ENCODE results near the gene XRRA1.

Gene XRRA1

DNA sequence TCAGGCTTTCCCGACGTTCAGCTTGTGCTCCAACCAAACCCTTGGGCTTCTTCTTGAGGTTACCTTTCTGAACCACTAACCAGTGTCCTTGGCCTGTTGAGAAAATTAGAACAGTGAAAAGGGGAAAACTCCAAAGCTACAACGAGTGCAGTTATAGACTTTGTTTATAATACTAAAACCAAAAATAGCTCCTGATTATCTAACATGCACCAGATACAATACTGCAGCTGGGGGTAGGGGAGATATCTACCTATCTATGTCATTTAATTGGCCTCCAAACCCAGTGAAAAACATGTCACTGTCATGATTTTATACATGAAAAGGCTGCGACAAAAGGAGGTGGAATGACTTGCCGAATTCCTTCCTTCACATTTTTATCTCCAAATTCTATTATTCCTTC, 11.9 kb downstream of the XRRA1 start:
- Histone ChIP-seq H3K4me3 (ENCODE audit: low read depth, low read length) (no peak overlapping the region), H3K9me3 (ENCODE audit: severe bottlenecking) (no peaks in the 10 kb centered on the region), H3K36me3 (peaks cover 82% of the 10 kb centered on the region), H3K27me3 (ENCODE audit: insufficient read depth, low read depth, severe bottlenecking) (no peaks in the 10 kb centered on the region), H3K27ac (no peak overlapping the region)
- no peak for TF ChIP-seq CTCF (IDR thresholded peaks at IDR 0.05; ENCODE audit: low read depth, low read length)
- DNase-seq, result no peak

DNA sequence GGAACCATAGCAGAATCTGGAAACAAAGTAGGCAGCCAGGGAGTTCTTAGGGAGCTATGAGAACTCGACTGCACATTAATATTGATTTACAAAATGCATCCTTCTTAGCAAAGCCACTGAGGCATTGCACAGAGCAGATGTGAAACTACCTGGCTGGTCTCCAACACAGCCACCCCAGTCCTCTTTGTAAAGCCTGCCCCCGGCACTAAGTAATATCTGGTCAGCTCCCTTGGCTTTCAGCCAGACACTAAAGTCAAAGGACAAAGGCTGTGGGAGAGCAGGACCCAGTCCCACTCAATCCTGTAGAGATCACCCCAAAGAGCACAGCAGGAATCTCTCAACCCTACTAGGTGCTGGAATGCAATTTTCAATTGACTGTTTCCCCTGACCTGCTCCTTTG, 12.8 kb downstream of the XRRA1 start:
- no peak overlapping the region for H3K4me3 ChIP-seq (ENCODE audit: low read depth, low read length)
- H3K36me3 ChIP-seq, result peaks cover 89% of the 10 kb centered on the region
- no peaks in the 10 kb centered on the region for H3K27me3 ChIP-seq (ENCODE audit: insufficient read depth, low read depth, severe bottlenecking)
- no peak for TF ChIP-seq CTCF (IDR thresholded peaks at IDR 0.05; ENCODE audit: low read depth, low read length)
- DNase-seq, result no peak
- H3K27ac ChIP-seq, result no peak overlapping the region
- no peaks in the 10 kb centered on the region for H3K9me3 ChIP-seq (ENCODE audit: severe bottlenecking)

- peaks cover 81% of the 10 kb centered on the region for H3K36me3 ChIP-seq
- DNase-seq, result no peak
- no peak for TF ChIP-seq CTCF (IDR thresholded peaks at IDR 0.05; ENCODE audit: low read depth, low read length)
- H3K9me3 ChIP-seq (ENCODE audit: severe bottlenecking), result no peaks in the 10 kb centered on the region
- no peak overlapping the region for H3K4me3 ChIP-seq (ENCODE audit: low read depth, low read length)
- H3K27me3 ChIP-seq (ENCODE audit: insufficient read depth, low read depth, severe bottlenecking), result no peaks in the 10 kb centered on the region
- no peak overlapping the region for H3K27ac ChIP-seq
These were observed 13.6 kb downstream of the XRRA1 start for GRCh38 chr11:74935285-74935684.

- Histone ChIP-seq H3K4me3 (ENCODE audit: low read depth, low read length) (no peak overlapping the region), H3K27me3 (ENCODE audit: insufficient read depth, low read depth, severe bottlenecking) (no peaks in the 10 kb centered on the region), H3K36me3 (peaks cover 69% of the 10 kb centered on the region), H3K27ac (no peak overlapping the region), H3K9me3 (ENCODE audit: severe bottlenecking) (no peaks in the 10 kb centered on the region)
- TF ChIP-seq CTCF (IDR thresholded peaks at IDR 0.05; ENCODE audit: low read depth, low read length), result no peak
- no peak for DNase-seq
These were observed 15.1 kb downstream of the XRRA1 start for GRCh38 chr11:74933765-74934164.

GRCh38 chr11:74932797-74933196, 16.1 kb downstream of the XRRA1 start:
- H3K27ac ChIP-seq, result no peak overlapping the region
- H3K9me3 ChIP-seq (ENCODE audit: severe bottlenecking), result no peaks in the 10 kb centered on the region
- H3K4me3 ChIP-seq (ENCODE audit: low read depth, low read length), result no peak overlapping the region
- peaks cover 65% of the 10 kb centered on the region for H3K36me3 ChIP-seq
- no peak for TF ChIP-seq CTCF (IDR thresholded peaks at IDR 0.05; ENCODE audit: low read depth, low read length)
- DNase-seq, result no peak
- H3K27me3 ChIP-seq (ENCODE audit: insufficient read depth, low read depth, severe bottlenecking), result no peaks in the 10 kb centered on the region

DNA sequence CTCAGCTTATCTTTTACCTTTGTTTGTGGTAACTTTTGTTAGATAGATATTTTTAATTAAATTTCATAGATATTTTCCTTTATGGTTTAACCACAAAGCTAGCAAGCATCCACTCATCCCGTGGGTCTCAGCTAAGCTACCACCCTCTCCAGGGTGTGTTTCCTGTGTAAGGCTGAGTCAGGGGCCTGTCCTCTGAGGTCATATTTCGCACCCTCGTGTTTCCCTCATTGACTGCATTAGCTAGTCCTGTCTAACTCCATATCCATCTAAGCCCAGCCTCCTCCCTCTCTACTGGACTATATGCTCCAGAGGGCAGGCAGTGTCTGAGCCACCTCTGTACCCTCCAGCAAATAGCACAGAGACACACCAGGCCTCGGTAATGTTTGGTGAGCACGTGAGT, 16.7 kb downstream of the XRRA1 start:
- no peak for TF ChIP-seq CTCF (IDR thresholded peaks at IDR 0.05; ENCODE audit: low read depth, low read length)
- Histone ChIP-seq H3K36me3 (peaks cover 63% of the 10 kb centered on the region), H3K9me3 (ENCODE audit: severe bottlenecking) (no peaks in the 10 kb centered on the region), H3K4me3 (ENCODE audit: low read depth, low read length) (no peak overlapping the region), H3K27ac (no peak overlapping the region), H3K27me3 (ENCODE audit: insufficient read depth, low read depth, severe bottlenecking) (no peaks in the 10 kb centered on the region)
- no peak for DNase-seq
